HepG2 (cell line): Measurements from ENCODE around the gene UNC5B. TPM values are rescaled to one million over a fixed set of nuclear protein-coding genes. Genes with fewer than 3 reads are reported as not detected.
A peak's percentile ranks its signal among the peaks of the same experiment; 100 is the strongest.
"Not testable (repeated sequence)": the region's sequence is repeated elsewhere in the genome, so short reads cannot be mapped to it uniquely, and the experiment has no call there.

Experiments used
- ATAC-seq: fragments of 200-7000 bp; cut with Tn5 transposase; 3 replicates; pipeline ENCODE4 v1.9.1; 2020; ENCODE audit warnings: mild to moderate bottlenecking, moderate library complexity
- BruUV-seq: library from RNA; stranded (reverse); fragments of 400-500 nt; replicated peaks from 2 replicates; lab custom pipeline; 2021; lab: Mats Ljungman, UMichigan
- CTCF ChIA-PET: fragments of 300-600 bp; formaldehyde crosslinking; extraction: SDS; loops from one replicate; lab custom pipeline; 2021; ENCODE audit warnings: low total read pairs, inconsistent platforms, low intra/inter-chr PET ratio; lab: Yijun Ruan, JAX
- POLR2A ChIA-PET: fragments of 350-600 bp; sonication (Branson Sonifier 250); formaldehyde crosslinking; loops from one replicate; lab custom pipeline; 2020; ENCODE audit warnings: antibody characterized with exemption, inconsistent platforms; lab: Yijun Ruan, JAX
- DNase-seq: peaks from one replicate; pipeline ENCODE4 v3.0.0-alpha.2; 2015; ENCODE audit warnings: low spot score
- FAIRE-seq: peaks from 3 replicates; lab custom pipeline; 2011; peaks lifted over from hg19 to GRCh38; lab: Jason Lieb, UNC
- H2AFZ ChIP-seq: one replicate; pipeline ENCODE4 v1.6.1; 2011; ENCODE audit warnings: low read length, inconsistent platforms
- H3K27ac ChIP-seq: fragments of 300-600 bp; 3 replicates; pipeline ENCODE4 v1.8.0; 2011; ENCODE audit warnings: mixed run types, mild to moderate bottlenecking, mixed read lengths, low read length, inconsistent platforms; ENCODE audit not compliant: insufficient read depth; ENCODE audit errors: extremely low read length
- H3K27me3 ChIP-seq, 2 experiments: fragments of 200-600 bp in 1 of 2; 2 replicates in 1 of 2; 3 replicates in 1 of 2; pipeline versions ENCODE4 v1.6.0 to v1.8.0; 2011; ENCODE audit warnings: low read length in 2 of 2, mild to moderate bottlenecking in 2 of 2, moderate library complexity in 2 of 2, inconsistent platforms in 1 of 2; ENCODE audit not compliant: insufficient read depth in 2 of 2, control insufficient read depth in 1 of 2
- H3K36me3 ChIP-seq, 2 experiments: fragments of 200-600 bp in 1 of 2; replicated peaks in 1 of 2; 2 replicates in 1 of 2; 3 replicates in 1 of 2; pipeline versions ENCODE4 v1.5.1 to v1.8.0; 2011; ENCODE audit warnings: low read length in 2 of 2, inconsistent platforms in 1 of 2; ENCODE audit not compliant: insufficient read depth in 2 of 2, control insufficient read depth in 1 of 2
- H3K4me1 ChIP-seq: 2 replicates; pipeline ENCODE4 v1.5.1; 2012; ENCODE audit warnings: low read length, inconsistent platforms; ENCODE audit not compliant: insufficient read depth
- H3K4me2 ChIP-seq: 2 replicates; pipeline ENCODE4 v1.6.0; 2011; ENCODE audit warnings: low read depth, low read length, inconsistent platforms
- H3K4me3 ChIP-seq, 3 experiments: fragments of 200-600 bp in 1 of 3; sonication (generic), shearing (Covaris generic) in 1 of 3; replicated peaks in 1 of 3; 2 replicates each; pipeline ENCODE4 v1.5.1; 2011 to 2016; ENCODE audit warnings: low read length in 3 of 3, inconsistent platforms in 2 of 3, low read depth in 2 of 3, mild to moderate bottlenecking in 2 of 3, control low read depth in 1 of 3, mixed read lengths in 1 of 3; ENCODE audit not compliant: insufficient read depth in 1 of 3
- H3K79me2 ChIP-seq: one replicate; pipeline ENCODE4 v1.6.1; 2011; ENCODE audit warnings: low read length, inconsistent platforms; ENCODE audit not compliant: insufficient read depth
- H3K9ac ChIP-seq: 2 replicates; pipeline ENCODE4 v1.6.0; 2011; ENCODE audit warnings: mild to moderate bottlenecking, low read depth, low read length, inconsistent platforms; ENCODE audit not compliant: insufficient read depth
- H3K9me3 ChIP-seq: 2 replicates; pipeline ENCODE4 v1.5.1; 2012; ENCODE audit warnings: mild to moderate bottlenecking, low read length
- H4K20me1 ChIP-seq: 2 replicates; pipeline ENCODE4 v1.6.0; 2011; ENCODE audit warnings: inconsistent platforms, mild to moderate bottlenecking, low read length, moderate library complexity; ENCODE audit not compliant: insufficient read depth
- FOSL2 ChIP-seq: sonication (generic); formaldehyde crosslinking; IDR thresholded peaks from 2 replicates; pipeline ENCODE4 v1.4.0; 2020; ENCODE audit warnings: missing genetic modification reagents
- IRX3 ChIP-seq: sonication (generic); formaldehyde crosslinking; IDR thresholded peaks from 2 replicates; pipeline ENCODE4 v1.8.1; 2023; ENCODE audit warnings: mild to moderate bottlenecking, low read depth, missing genetic modification reagents, borderline replicate concordance
- SOX13 ChIP-seq, 3 experiments: fragments of 450-650 bp in 1 of 3; sonication (generic) in 1 of 3; formaldehyde crosslinking in 1 of 3; IDR thresholded peaks in 2 of 3; conservative IDR thresholded peaks in 1 of 3; 2 replicates each; pipeline versions ENCODE4 v1.5.0 to v1.6.1; 2016 to 2020; ENCODE audit warnings: antibody characterized with exemption in 1 of 3, mild to moderate bottlenecking in 1 of 3, missing compliant biosample characterization in 1 of 3, missing genetic modification reagents in 1 of 3, moderate library complexity in 1 of 3
- SP1 ChIP-seq, 2 experiments: fragments of 450-650 bp in 1 of 2; sonication (generic) in 1 of 2; formaldehyde crosslinking in 1 of 2; IDR thresholded peaks; 2 replicates each; pipeline versions ENCODE4 v1.4.0 to v1.6.1; 2016 to 2020; ENCODE audit warnings: missing genetic modification reagents in 1 of 2
- SYNCRIP ChIP-seq: fragments of 200-400 bp; formaldehyde crosslinking; IDR thresholded peaks from 2 replicates; pipeline ENCODE4 v1.6.1; 2018; ENCODE audit warnings: mild to moderate bottlenecking, low read depth, low read length; ENCODE audit not compliant: insufficient read depth
- ZNF263 ChIP-seq: sonication (generic); formaldehyde crosslinking; IDR thresholded peaks from 2 replicates; pipeline ENCODE4 v1.4.0; 2020; ENCODE audit warnings: missing genetic modification reagents
- ZNF383 ChIP-seq: sonication (generic); formaldehyde crosslinking; IDR thresholded peaks from 2 replicates; pipeline ENCODE4 v1.4.0; 2020; ENCODE audit warnings: missing genetic modification reagents, mild to moderate bottlenecking, borderline replicate concordance
- WGBS: methylation state at CpG from one replicate; pipeline ENCODE4 v1.1.6; 2017; ENCODE audit warnings: low lambda C conversion rate; 5-methylcytosine and 5-hydroxymethylcytosine counted together
- in situ Hi-C: cut with HindIII; loops from 2 replicates; pipeline ENCODE4 v1.10.0; 2017; ENCODE audit warnings: low pct_unique_long_range_greater_than_20kb; ENCODE audit not compliant: extremely low pct_ligation_motif_present
- intact Hi-C: fragments of 100-400 bp; cut with micrococcal nuclease; formaldehyde crosslinking; loops from one replicate; pipeline ENCODE4 v1.10.0; 2022; ENCODE audit not compliant: unreplicated experiment
- polyA plus RNA-seq, 8 experiments: library from polyadenylated mRNA; depleted of rRNA in 3 of 8; stranded (reverse) in 7 of 8; unstranded in 1 of 8; fragments of >200 nt; fragmentation: Illumina TruSeq in 4 of 8; extraction: Trizol in 4 of 8; gene quantifications; 2 replicates each; pipeline versions ENCODE4 v1.2.1 to v1.2.3, GENCODE V29; 2011 to 2016; ENCODE audit warnings: low read depth in 4 of 8, missing spikeins in 1 of 8, mixed read lengths in 1 of 8; ENCODE audit not compliant: insufficient read depth in 1 of 8
- total RNA-seq, 5 experiments: library from RNA; depleted of rRNA; stranded (reverse); fragments of >200 nt; fragmentation: Illumina TruSeq; extraction: Trizol; gene quantifications; 2 replicates each; pipeline ENCODE4 v1.2.3, GENCODE V29; 2016; ENCODE audit warnings: low read depth in 1 of 5

UNC5B gene
- total and polyA plus RNA-seq, 2 of the 13 experiments (the other 11 are each of a cell fraction or from before 2014, with no cell fraction given): 0.07 TPM

- in situ Hi-C loops: no loop called here
- Histone ChIP-seq H3K27ac (no peak overlapping the region), H3K79me2 (no peaks in the 10 kb centered on the region), H3K9me3 (no peaks in the 10 kb centered on the region), H4K20me1 (no peaks in the 10 kb centered on the region), H3K36me3 (no peaks in the 10 kb centered on the region), H3K4me3 (no peak overlapping the region), H3K4me1 (peaks cover 10% of the 10 kb centered on the region), H3K4me2 (no peak overlapping the region), H2AFZ (no peak overlapping the region), H3K27me3 (peaks cover 15 to 54% of the 10 kb centered on the region in 2 experiments), H3K9ac (no peak overlapping the region)
- TF ChIP-seq FOSL2 (CRISPR knock-in tag) (peak; percentile 45; the same call in 1 of the 2 replicates), SYNCRIP (no peak), SOX13 (IDR thresholded peaks at IDR 0.05) (no peak), SOX13 (CRISPR knock-in tag; conservative IDR thresholded peaks at IDR 0.05 in 1 of 2, IDR thresholded peaks at IDR 0.05 in 1 of 2) (no peak), ZNF263 (peak; percentile 29; the same call in 1 of the 2 replicates)
- FAIRE-seq (no peak), DNase-seq (peak; percentile 20), ATAC-seq (no peak; the same call in 1 of the 3 replicates)
- CTCF ChIA-PET: no interaction called here
- 59% methylated on average over 4 of the region's 4 CpGs for WGBS
- POLR2A ChIA-PET: no interaction called here
- no TSS peak for BruUV-seq
- intact Hi-C loops: loop anchor here (10.0 kb wide), 1 partner anchor 293 kb away; no protein-coding TSS in a partner anchor
These were observed 5.8 kb downstream of the UNC5B start for GRCh38 chr10:71218046-71218650.

GRCh38 chr10:71218651-71219050, 6.3 kb downstream of the UNC5B start:
- no peak for FAIRE-seq
- DNase-seq: no peak

GRCh38 chr10:71219236-71219917, 7.0 kb downstream of the UNC5B start:
- BruUV-seq, ATAC-seq: not testable (repeated sequence)

More at GRCh38 chr10:71218651-71219050, 6.3 kb downstream of the UNC5B start:
- WGBS: no CpG with 5 or more reads among the region's 5 CpGs
- Histone ChIP-seq H3K4me2 (no peak overlapping the region), H3K27ac (no peak overlapping the region), H3K4me1 (0 out of 2 replicates have a peak, but pooled peaks cover 8% of the 10 kb centered on the region), H4K20me1 (no peaks in the 10 kb centered on the region), H2AFZ (no peak overlapping the region), H3K9me3 (no peaks in the 10 kb centered on the region), H3K79me2 (no peaks in the 10 kb centered on the region), H3K36me3 (no peaks in the 10 kb centered on the region), H3K27me3 (peaks cover 16 to 53% of the 10 kb centered on the region in 2 experiments), H3K9ac (no peak overlapping the region), H3K4me3 (no peak overlapping the region)
- intact Hi-C loops: loop anchor here (10.0 kb wide), 1 partner anchor 294 kb away; no protein-coding TSS in a partner anchor
- no peak for ATAC-seq
- ChIA-PET POLR2A (no interaction called here), CTCF (no interaction called here)
- in situ Hi-C loops: no loop called here
- no peak for TF ChIP-seq ZNF383 (CRISPR knock-in tag)
- TF ChIP-seq IRX3 (CRISPR knock-in tag): no peak
- TF ChIP-seq SP1 (IDR thresholded peaks at IDR 0.05): no peak
- TF ChIP-seq SP1 (CRISPR knock-in tag; IDR thresholded peaks at IDR 0.05): no peak
- BruUV-seq: no TSS peak

More at GRCh38 chr10:71219236-71219917, 7.0 kb downstream of the UNC5B start:
- H3K79me2 ChIP-seq, H3K9ac ChIP-seq, H3K36me3 ChIP-seq, CTCF ChIA-PET, H3K4me3 ChIP-seq, DNase-seq, H3K27ac ChIP-seq, in situ Hi-C loops, FAIRE-seq, POLR2A ChIA-PET, H3K4me2 ChIP-seq, H2AFZ ChIP-seq, H3K4me1 ChIP-seq, H3K9me3 ChIP-seq, H4K20me1 ChIP-seq: not testable (repeated sequence)
- H3K27me3 ChIP-seq: peaks cover 10 to 46% of the 10 kb centered on the region in 2 experiments
- intact Hi-C loops: loop anchor here (10.0 kb wide), 1 partner anchor 295 kb away; no protein-coding TSS in a partner anchor
- WGBS: 16% methylated on average over 6 of the region's 7 CpGs
